Measurements from ENCODE around the gene TFAP2A.

TFAP2A gene

DNA sequence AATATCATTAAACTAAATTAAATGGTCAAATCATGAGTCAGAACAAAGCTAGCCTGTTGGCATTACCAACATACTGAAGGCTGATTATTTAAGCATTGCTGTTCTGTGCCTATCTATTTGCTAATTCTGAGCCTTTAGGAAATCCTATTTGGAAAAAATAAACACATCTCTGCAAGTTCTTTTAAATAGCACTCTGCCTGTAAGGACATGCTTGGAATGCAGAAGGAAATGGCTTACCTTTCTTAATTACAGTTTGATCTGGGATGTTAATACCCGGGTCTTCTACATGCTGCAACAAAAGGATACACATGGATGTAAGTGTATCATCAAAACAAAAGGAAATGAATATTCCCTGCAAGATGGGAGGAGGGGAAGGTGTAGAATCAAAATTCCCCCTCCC, 8.3 kb downstream of the TFAP2A start:
- H3K27ac ChIP-seq = no peak overlapping the region
- TF ChIP-seq ZFX (IDR thresholded peaks at IDR 0.05) = no peak
- TF ChIP-seq, protein P1, sequence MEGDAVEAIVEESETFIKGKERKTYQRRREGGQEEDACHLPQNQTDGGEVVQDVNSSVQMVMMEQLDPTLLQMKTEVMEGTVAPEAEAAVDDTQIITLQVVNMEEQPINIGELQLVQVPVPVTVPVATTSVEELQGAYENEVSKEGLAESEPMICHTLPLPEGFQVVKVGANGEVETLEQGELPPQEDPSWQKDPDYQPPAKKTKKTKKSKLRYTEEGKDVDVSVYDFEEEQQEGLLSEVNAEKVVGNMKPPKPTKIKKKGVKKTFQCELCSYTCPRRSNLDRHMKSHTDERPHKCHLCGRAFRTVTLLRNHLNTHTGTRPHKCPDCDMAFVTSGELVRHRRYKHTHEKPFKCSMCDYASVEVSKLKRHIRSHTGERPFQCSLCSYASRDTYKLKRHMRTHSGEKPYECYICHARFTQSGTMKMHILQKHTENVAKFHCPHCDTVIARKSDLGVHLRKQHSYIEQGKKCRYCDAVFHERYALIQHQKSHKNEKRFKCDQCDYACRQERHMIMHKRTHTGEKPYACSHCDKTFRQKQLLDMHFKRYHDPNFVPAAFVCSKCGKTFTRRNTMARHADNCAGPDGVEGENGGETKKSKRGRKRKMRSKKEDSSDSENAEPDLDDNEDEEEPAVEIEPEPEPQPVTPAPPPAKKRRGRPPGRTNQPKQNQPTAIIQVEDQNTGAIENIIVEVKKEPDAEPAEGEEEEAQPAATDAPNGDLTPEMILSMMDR (conservative IDR thresholded peaks at IDR 0.05) = no peak

DNA sequence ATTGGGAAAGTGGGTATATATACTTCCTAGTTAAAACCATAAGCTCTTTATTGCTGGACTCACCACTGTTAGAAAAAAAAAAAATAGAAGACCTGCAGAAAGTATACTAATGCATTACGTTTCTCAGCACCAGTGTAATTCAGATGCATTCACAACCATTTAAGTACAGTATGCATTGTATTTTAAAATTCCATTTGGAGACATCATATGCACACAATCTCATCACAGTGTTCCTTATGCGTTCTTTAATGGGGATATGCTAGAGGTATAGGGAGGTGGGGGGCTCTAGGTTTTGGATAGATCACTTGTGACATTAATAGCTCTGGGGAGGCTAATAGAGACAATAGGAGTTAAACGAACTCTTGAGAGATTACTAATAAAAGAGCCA, 9.4 kb downstream of the TFAP2A start:
- peak overlapping the region; percentile 98 for H3K27ac ChIP-seq
- TF ChIP-seq, protein P1 (conservative IDR thresholded peaks at IDR 0.05) = no peak
- TF ChIP-seq ZFX (IDR thresholded peaks at IDR 0.05) = no peak

DNA sequence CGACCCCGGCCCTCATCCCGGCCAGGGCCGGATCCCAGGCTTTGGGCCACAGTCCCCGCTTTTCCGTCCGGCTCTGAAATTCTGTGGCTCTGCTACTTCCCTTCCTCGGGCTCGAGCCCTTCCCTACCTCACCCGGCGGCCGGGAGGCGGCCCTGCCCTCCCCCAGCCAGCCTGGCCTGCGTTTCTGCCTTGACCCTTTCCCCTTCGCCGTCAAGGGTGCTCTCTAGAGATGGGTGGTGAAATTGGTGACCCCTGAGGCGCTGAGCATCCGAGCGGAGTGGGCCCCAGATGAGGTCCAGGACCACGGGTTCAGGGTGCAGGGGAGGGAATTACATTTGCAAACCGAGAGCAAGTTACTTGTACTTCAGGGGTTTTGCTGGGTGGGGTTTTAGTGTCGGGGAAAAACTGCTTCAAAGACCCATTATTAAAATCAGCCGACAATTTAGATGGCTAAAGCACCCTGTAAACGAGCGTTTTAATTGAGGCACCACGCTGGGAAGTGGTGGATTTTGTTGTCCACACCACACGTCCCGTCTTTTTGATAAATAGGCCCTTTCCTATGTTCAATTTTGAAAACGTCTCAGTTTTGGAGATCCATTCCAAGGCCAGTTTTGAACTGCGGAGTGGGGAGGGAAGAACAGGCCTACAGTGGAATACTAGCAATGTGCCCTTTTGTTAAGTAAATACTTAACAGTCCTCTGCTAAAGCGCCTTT, 9.9 kb downstream of the TFAP2A start:
- TF ChIP-seq ZFX (IDR thresholded peaks at IDR 0.05) = peak; percentile 81
- TF ChIP-seq, protein P1 (conservative IDR thresholded peaks at IDR 0.05) = no peak
- H3K27ac ChIP-seq = peak overlapping the region; percentile 98

DNA sequence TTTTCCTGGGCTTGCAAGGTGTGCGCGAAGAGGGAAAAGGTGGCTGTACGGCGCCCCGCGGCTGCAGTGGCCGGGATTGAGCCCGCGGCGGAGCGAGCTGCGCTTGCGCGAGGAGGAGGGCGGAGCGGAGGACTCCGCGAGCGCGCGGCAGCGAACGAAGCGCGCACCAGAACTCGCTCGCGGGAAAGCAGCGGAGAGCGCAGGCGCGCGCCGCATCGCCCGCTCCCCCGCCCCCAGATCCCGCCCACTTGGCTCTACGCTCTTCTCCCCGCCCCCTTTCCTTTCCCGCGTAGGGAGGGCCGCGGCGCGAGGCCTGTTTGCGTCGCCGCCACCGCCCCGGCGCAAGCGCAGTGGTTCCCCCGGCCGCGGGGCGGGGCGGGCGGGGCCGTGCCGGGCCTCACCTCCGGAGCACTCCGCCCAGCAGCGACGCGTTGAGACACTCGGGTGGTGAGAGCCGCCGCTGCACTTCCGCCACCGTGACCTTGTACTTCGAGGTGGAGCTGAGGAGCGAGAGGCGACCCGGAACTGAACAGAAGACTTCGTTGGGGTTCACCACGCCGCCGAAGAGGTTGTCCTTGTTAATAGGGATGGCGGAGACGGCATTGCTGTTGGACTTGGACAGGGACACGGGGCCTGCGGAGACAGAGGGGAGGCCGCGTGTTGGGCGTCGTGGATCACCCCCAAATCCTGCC, 10.6 kb downstream of the TFAP2A start:
- H3K27ac ChIP-seq = peak overlapping the region; percentile 98
- TF ChIP-seq ZFX (IDR thresholded peaks at IDR 0.05) = no peak
- TF ChIP-seq, protein P1 (conservative IDR thresholded peaks at IDR 0.05) = peak; percentile 72

DNA sequence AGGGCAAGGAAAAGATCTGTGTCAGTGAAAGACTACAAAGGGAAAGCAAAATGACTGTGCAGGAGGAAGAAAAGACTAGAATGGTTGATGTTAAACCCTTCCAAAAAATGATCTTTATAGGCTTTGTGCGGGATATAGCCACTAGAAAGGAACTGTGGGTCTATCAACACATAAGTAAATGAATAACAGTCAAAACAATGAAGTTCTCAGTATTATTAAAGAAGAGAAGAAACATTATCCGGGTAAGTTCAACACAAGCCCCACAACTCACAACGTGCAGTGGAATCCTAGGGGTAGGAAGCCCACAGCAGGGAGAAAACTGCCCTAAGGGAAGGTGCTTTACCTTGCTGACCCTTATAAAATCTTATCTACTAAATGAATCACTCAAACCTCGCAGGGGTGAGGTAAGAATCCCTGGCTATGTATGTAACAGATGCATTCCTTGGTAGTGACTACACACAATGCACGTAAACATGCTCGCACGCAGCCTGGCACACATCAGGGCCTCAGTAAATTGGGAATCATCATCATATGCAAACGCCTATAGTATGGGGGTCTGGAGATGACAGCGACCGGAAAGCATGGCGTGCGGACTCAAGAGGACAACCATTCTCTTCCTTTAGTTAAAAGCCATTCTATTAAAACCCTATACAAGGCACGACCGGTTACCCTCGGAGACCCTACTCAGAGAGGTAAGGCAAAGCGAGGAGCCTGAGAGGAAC, 11.3 kb downstream of the TFAP2A start:
- H3K27ac ChIP-seq = peak overlapping the region; percentile 98
- TF ChIP-seq, protein P1 (conservative IDR thresholded peaks at IDR 0.05) = no peak
- TF ChIP-seq ZFX (IDR thresholded peaks at IDR 0.05) = no peak

DNA sequence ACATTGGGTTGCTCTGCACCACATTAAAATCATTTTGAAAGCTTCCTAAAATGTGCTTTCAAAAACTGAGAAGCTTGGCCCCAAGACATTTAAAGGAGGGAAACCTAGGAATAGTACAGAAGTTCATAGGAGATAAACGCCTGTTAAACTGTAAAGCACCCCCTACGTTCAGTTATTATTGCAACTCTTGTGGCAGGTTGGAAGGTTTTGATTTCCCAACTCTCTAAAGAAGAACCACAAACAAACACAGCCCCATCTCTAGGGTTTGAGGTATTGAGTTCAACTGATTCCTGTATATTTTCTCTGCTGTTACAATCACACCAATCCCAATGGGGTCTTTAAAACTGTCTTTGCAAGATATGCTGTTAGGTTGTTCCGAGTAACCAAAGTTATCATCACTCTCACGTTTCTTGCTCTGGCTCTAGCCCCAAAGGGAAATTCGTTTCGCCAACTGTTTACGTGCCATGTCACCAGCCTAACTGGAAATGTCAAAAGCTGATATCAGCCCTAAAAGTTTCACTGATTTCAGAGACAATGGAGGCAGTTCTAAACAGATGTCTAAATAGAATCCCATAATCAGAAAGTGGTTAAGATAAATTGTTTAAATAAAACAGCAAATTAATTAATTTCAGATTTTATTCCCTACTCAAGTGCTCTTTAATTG, 12.1 kb downstream of the TFAP2A start:
- H3K27ac ChIP-seq = no peak overlapping the region

More for the DNA sequence above, 12.1 kb downstream of the TFAP2A start:
- no peak for TF ChIP-seq ZFX (IDR thresholded peaks at IDR 0.05)
- TF ChIP-seq, protein P1 (conservative IDR thresholded peaks at IDR 0.05) = no peak
